GM23338 (cell line): Measurements from ENCODE around the gene CELF2. TPM values are rescaled to one million over a fixed set of nuclear protein-coding genes. Genes with fewer than 3 reads are reported as not detected.

ENCODE experiments used
- ATAC-seq: fragments of 200-7000 bp; cut with Tn5 transposase; 3 replicates; pipeline ENCODE4 v1.9.1; 2020
- DNase-seq: peaks from one replicate; pipeline ENCODE4 v3.0.0-alpha.2; 2015; ENCODE audit warnings: low spot score
- H2AFZ ChIP-seq: fragments of 200-600 bp; sonication (generic); 2 replicates; pipeline ENCODE4 v1.8.0; 2016; ENCODE audit warnings: antibody characterized with exemption, mild to moderate bottlenecking, moderate library complexity
- H3F3A ChIP-seq: fragments of 200-600 bp; sonication (generic); replicated peaks from 2 replicates; pipeline ENCODE4 v1.8.0; 2017; ENCODE audit warnings: antibody characterized with exemption, mixed run types, low read depth
- H3K27ac ChIP-seq: fragments of 200-600 bp; sonication (generic); 2 replicates; pipeline ENCODE4 v1.6.1; 2016; ENCODE audit warnings: low read depth
- H3K27me3 ChIP-seq: fragments of 200-600 bp; sonication (generic); 2 replicates; pipeline ENCODE4 v1.8.0; 2016; ENCODE audit warnings: mild to moderate bottlenecking, mixed run types, moderate library complexity; ENCODE audit not compliant: insufficient read depth
- H3K36me3 ChIP-seq: fragments of 200-600 bp; sonication (generic); 2 replicates; pipeline ENCODE4 v1.8.0; 2016; ENCODE audit warnings: mild to moderate bottlenecking; ENCODE audit not compliant: insufficient read depth
- H3K4me1 ChIP-seq: fragments of 200-600 bp; sonication (generic); 2 replicates; pipeline ENCODE4 v1.8.0; 2016; ENCODE audit warnings: mild to moderate bottlenecking, moderate library complexity; ENCODE audit not compliant: insufficient read depth
- H3K4me2 ChIP-seq: fragments of 200-600 bp; sonication (generic); 2 replicates; pipeline ENCODE4 v1.7.1; 2017; ENCODE audit warnings: mixed run types
- H3K4me3 ChIP-seq: fragments of 200-600 bp; sonication (generic); 2 replicates; pipeline ENCODE4 v1.6.1; 2016; ENCODE audit warnings: mixed run types
- H3K79me2 ChIP-seq: fragments of 200-600 bp; sonication (generic); replicated peaks from 2 replicates; pipeline ENCODE4 v1.8.0; 2017; ENCODE audit warnings: mild to moderate bottlenecking; ENCODE audit not compliant: insufficient read depth
- H3K9me2 ChIP-seq: fragments of 200-600 bp; sonication (generic); 2 replicates; pipeline ENCODE4 v1.8.0; 2017; ENCODE audit not compliant: insufficient read depth
- H4K20me1 ChIP-seq: fragments of 200-600 bp; sonication (generic); replicated peaks from 2 replicates; pipeline ENCODE4 v1.8.0; 2017; ENCODE audit warnings: mild to moderate bottlenecking; ENCODE audit not compliant: insufficient read depth
- H3K27ac Mint-ChIP-seq: 2 replicates; pipeline ENCODE4 v1.8.0; 2020; ENCODE audit warnings: inconsistent platforms, mild to moderate bottlenecking, moderate library complexity, mixed read lengths
- H3K27me3 Mint-ChIP-seq: 3 replicates; pipeline ENCODE4 v1.8.0; 2022; ENCODE audit warnings: low read depth, mild to moderate bottlenecking, moderate library complexity, mixed read lengths, inconsistent platforms; ENCODE audit not compliant: insufficient read depth, poor library complexity
- H3K36me3 Mint-ChIP-seq: 3 replicates; pipeline ENCODE4 v1.8.0; 2021; ENCODE audit warnings: low read depth, mild to moderate bottlenecking, inconsistent platforms, moderate library complexity, mixed read lengths
- H3K4me1 Mint-ChIP-seq: 3 replicates; pipeline ENCODE4 v1.8.0; 2020; ENCODE audit warnings: mild to moderate bottlenecking, inconsistent platforms, mixed read lengths
- H3K4me3 Mint-ChIP-seq: 3 replicates; pipeline ENCODE4 v1.8.0; 2021; ENCODE audit warnings: moderate library complexity, mild to moderate bottlenecking, inconsistent platforms, mixed read lengths
- H3K9me3 Mint-ChIP-seq: 3 replicates; pipeline ENCODE4 v1.8.0; 2020; ENCODE audit warnings: moderate library complexity, mild to moderate bottlenecking, inconsistent platforms, mixed read lengths
- CREB1 ChIP-seq: fragments of 250-450 bp; sonication (Bioruptor Pico); IDR thresholded peaks from 2 replicates; pipeline ENCODE4 v1.5.0; 2020; ENCODE audit warnings: low read depth, mild to moderate bottlenecking, moderate library complexity
- EZH2 ChIP-seq: fragments of 200-600 bp; sonication (generic); IDR thresholded peaks from one replicate; pipeline ENCODE4 v1.8.0; 2017; ENCODE audit warnings: antibody characterized with exemption, mild to moderate bottlenecking, low read depth; ENCODE audit not compliant: unreplicated experiment
- EZH2phosphoT487 ChIP-seq: fragments of 200-600 bp; sonication (generic); IDR thresholded peaks from one replicate; pipeline ENCODE4 v1.8.1; 2018; ENCODE audit warnings: antibody characterized with exemption; ENCODE audit not compliant: unreplicated experiment
- JUNB ChIP-seq: IDR thresholded peaks from one replicate; pipeline ENCODE4 v1.6.1; 2016; ENCODE audit warnings: antibody characterized with exemption; ENCODE audit not compliant: unreplicated experiment
- NANOG ChIP-seq: IDR thresholded peaks from 2 replicates; pipeline ENCODE4 v1.6.1; 2016; ENCODE audit warnings: antibody characterized with exemption, borderline replicate concordance
- POLR2AphosphoS5 ChIP-seq: IDR thresholded peaks from 2 replicates; pipeline ENCODE4 v1.6.1; 2016; ENCODE audit warnings: antibody characterized with exemption, low read depth
- STAT1 ChIP-seq: IDR thresholded peaks from one replicate; pipeline ENCODE4 v1.6.1; 2016; ENCODE audit warnings: antibody characterized with exemption; ENCODE audit not compliant: unreplicated experiment
- ZNF331 ChIP-seq: fragments of 250-450 bp; sonication (Bioruptor Pico); IDR thresholded peaks from 2 replicates; pipeline ENCODE4 v1.5.0; 2020; ENCODE audit warnings: low read depth, mild to moderate bottlenecking, moderate library complexity
- polyA plus RNA-seq: library from polyadenylated mRNA; unstranded; fragments of >200 nt; fragmentation: Nextera tagmentation; extraction: Ambion mirVana; gene quantifications from 2 replicates; pipeline ENCODE4 v1.2.1, GENCODE V29; 2016
- total RNA-seq: library from RNA; depleted of rRNA; stranded (reverse); fragments of >200 nt; shearing (Covaris generic); gene quantifications from 2 replicates; pipeline ENCODE4 v1.2.3, GENCODE V29; 2014
- TF ChIP-seq, protein P1 (sequence below): IDR thresholded peaks from 2 replicates; pipeline ENCODE4 v1.6.1; 2016; ENCODE audit warnings: antibody characterized with exemption
- TF ChIP-seq, protein P2 (sequence below): fragments of 250-450 bp; sonication (Bioruptor Pico); IDR thresholded peaks from 2 replicates; pipeline ENCODE4 v1.5.0; 2020; ENCODE audit warnings: mild to moderate bottlenecking, moderate library complexity
- TF ChIP-seq, protein P3 (sequence below), 2 experiments: fragments of 200-600 bp in 1 of 2; sonication (generic) in 1 of 2; conservative IDR thresholded peaks; 2 replicates each; pipeline versions ENCODE4 v1.5.1 to v1.6.1; 2016 to 2017; ENCODE audit warnings: antibody characterized with exemption in 2 of 2, low read depth in 2 of 2, mild to moderate bottlenecking in 2 of 2, moderate library complexity in 1 of 2

Gene CELF2
- total and polyA plus RNA-seq, 2 experiments from 2014 or later: 18.1 to 22.5 TPM

DNA sequence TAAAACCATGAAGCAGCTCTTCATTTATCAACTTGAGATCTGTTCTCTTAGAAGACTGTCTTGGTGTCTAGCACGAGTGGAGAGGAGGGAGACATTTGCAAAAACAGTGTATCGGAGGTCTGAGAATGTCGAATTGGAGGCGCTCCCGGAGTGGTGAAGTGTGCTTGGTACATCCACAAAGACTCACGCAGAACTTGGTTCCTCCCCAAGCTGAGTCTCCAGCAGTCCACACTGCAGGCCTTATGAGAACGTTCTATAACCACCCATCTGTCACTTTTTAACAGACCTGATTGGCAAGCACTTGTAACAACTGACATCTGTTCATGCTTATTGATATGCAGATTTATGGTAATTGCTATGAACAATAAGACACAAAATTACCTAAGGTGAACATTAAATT lies 261.6 kb downstream of the CELF2 start (continued):
- TF ChIP-seq STAT1: no peak
- TF ChIP-seq EZH2: no peak
- TF ChIP-seq CREB1 (CRISPR knock-in tag): no peak
- TF ChIP-seq ZNF331 (CRISPR knock-in tag): no peak
- TF ChIP-seq, protein P1, sequence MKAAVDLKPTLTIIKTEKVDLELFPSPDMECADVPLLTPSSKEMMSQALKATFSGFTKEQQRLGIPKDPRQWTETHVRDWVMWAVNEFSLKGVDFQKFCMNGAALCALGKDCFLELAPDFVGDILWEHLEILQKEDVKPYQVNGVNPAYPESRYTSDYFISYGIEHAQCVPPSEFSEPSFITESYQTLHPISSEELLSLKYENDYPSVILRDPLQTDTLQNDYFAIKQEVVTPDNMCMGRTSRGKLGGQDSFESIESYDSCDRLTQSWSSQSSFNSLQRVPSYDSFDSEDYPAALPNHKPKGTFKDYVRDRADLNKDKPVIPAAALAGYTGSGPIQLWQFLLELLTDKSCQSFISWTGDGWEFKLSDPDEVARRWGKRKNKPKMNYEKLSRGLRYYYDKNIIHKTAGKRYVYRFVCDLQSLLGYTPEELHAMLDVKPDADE: no peak
- no peak for TF ChIP-seq EZH2phosphoT487
- no peak for TF ChIP-seq POLR2AphosphoS5
- no peak for TF ChIP-seq NANOG
- TF ChIP-seq JUNB: no peak

DNA sequence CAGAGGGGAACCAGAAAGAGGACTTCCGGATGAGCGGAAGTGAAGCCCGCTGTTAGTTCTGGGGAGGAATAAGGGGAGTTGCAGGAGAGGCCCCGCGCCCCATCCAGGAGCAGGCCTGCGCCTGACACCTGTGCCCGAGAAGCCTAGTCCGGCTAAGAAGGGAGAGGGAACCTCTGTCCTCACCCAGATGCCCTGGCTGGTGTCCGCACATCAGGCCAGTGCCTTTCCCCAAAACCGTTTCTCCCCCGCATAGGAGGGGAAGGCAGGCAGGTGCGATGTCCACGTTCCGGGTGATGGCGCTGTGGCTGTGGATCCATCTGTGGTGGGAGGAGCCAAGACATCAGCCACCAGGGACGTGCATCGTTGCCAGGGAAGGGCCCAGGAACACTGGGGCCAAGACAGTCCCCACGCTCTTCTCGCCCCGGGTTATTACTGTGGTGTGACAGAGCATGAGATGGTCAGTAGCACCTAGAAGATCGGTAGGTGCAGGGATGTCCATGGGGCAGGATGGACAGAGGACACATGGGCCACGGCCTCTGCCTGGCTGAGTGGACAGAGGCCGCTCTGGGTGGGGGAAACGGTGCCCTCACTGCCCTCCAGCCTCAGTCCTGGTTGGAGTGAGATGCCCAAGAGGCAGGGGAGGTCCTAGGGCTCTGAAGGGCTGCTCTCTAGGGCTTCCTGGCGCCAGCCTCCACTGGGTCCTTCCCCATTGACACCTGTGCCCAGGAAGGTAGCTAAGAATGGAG lies 262.7 kb downstream of the CELF2 start:
- H3K9me2 ChIP-seq: 0 out of 2 replicates have a peak, but pooled peaks cover 4% of the 10 kb centered on the region
- no peaks in the 10 kb centered on the region for H3F3A ChIP-seq
- Mint-ChIP-seq H3K27ac (no peak overlapping the region), H3K9me3 (no peaks in the 10 kb centered on the region), H3K36me3 (peaks cover 10% of the 10 kb centered on the region), H3K27me3 (peaks cover 4% of the 10 kb centered on the region), H3K4me3 (no peak overlapping the region), H3K4me1 (peaks cover 9% of the 10 kb centered on the region)
- ATAC-seq: no peak
- H4K20me1 ChIP-seq: no peaks in the 10 kb centered on the region
- no peak for DNase-seq
- no peaks in the 10 kb centered on the region for H3K79me2 ChIP-seq
- H3K27me3 ChIP-seq: no peaks in the 10 kb centered on the region
- H3K36me3 ChIP-seq: no peaks in the 10 kb centered on the region
- TF ChIP-seq, protein P2, sequence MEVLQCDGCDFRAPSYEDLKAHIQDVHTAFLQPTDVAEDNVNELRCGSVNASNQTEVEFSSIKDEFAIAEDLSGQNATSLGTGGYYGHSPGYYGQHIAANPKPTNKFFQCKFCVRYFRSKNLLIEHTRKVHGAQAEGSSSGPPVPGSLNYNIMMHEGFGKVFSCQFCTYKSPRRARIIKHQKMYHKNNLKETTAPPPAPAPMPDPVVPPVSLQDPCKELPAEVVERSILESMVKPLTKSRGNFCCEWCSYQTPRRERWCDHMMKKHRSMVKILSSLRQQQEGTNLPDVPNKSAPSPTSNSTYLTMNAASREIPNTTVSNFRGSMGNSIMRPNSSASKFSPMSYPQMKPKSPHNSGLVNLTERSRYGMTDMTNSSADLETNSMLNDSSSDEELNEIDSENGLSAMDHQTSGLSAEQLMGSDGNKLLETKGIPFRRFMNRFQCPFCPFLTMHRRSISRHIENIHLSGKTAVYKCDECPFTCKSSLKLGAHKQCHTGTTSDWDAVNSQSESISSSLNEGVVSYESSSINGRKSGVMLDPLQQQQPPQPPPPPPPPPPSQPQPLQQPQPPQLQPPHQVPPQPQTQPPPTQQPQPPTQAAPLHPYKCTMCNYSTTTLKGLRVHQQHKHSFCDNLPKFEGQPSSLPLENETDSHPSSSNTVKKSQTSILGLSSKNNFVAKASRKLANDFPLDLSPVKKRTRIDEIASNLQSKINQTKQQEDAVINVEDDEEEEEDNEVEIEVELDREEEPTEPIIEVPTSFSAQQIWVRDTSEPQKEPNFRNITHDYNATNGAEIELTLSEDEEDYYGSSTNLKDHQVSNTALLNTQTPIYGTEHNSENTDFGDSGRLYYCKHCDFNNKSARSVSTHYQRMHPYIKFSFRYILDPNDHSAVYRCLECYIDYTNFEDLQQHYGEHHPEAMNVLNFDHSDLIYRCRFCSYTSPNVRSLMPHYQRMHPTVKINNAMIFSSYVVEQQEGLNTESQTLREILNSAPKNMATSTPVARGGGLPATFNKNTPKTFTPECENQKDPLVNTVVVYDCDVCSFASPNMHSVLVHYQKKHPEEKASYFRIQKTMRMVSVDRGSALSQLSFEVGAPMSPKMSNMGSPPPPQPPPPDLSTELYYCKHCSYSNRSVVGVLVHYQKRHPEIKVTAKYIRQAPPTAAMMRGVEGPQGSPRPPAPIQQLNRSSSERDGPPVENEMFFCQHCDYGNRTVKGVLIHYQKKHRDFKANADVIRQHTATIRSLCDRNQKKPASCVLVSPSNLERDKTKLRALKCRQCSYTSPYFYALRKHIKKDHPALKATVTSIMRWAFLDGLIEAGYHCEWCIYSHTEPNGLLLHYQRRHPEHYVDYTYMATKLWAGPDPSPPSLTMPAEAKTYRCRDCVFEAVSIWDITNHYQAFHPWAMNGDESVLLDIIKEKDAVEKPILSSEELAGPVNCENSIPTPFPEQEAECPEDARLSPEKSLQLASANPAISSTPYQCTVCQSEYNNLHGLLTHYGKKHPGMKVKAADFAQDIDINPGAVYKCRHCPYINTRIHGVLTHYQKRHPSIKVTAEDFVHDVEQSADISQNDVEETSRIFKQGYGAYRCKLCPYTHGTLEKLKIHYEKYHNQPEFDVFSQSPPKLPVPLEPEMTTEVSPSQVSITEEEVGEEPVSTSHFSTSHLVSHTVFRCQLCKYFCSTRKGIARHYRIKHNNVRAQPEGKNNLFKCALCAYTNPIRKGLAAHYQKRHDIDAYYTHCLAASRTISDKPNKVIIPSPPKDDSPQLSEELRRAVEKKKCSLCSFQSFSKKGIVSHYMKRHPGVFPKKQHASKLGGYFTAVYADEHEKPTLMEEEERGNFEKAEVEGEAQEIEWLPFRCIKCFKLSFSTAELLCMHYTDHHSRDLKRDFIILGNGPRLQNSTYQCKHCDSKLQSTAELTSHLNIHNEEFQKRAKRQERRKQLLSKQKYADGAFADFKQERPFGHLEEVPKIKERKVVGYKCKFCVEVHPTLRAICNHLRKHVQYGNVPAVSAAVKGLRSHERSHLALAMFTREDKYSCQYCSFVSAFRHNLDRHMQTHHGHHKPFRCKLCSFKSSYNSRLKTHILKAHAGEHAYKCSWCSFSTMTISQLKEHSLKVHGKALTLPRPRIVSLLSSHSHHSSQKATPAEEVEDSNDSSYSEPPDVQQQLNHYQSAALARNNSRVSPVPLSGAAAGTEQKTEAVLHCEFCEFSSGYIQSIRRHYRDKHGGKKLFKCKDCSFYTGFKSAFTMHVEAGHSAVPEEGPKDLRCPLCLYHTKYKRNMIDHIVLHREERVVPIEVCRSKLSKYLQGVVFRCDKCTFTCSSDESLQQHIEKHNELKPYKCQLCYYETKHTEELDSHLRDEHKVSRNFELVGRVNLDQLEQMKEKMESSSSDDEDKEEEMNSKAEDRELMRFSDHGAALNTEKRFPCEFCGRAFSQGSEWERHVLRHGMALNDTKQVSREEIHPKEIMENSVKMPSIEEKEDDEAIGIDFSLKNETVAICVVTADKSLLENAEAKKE: no peak
- TF ChIP-seq, protein P3, sequence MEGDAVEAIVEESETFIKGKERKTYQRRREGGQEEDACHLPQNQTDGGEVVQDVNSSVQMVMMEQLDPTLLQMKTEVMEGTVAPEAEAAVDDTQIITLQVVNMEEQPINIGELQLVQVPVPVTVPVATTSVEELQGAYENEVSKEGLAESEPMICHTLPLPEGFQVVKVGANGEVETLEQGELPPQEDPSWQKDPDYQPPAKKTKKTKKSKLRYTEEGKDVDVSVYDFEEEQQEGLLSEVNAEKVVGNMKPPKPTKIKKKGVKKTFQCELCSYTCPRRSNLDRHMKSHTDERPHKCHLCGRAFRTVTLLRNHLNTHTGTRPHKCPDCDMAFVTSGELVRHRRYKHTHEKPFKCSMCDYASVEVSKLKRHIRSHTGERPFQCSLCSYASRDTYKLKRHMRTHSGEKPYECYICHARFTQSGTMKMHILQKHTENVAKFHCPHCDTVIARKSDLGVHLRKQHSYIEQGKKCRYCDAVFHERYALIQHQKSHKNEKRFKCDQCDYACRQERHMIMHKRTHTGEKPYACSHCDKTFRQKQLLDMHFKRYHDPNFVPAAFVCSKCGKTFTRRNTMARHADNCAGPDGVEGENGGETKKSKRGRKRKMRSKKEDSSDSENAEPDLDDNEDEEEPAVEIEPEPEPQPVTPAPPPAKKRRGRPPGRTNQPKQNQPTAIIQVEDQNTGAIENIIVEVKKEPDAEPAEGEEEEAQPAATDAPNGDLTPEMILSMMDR (conservative IDR thresholded peaks at IDR 0.05; ENCODE audit: low read depth in 2 of 2): 0 out of 4 replicates have a peak, but pooled peaks of 1 of the 2 experiments have one; percentile 8
- TF ChIP-seq, protein P1: no peak
- H3K4me1 ChIP-seq: no peaks in the 10 kb centered on the region
- no peak overlapping the region for H2AFZ ChIP-seq
- H3K4me3 ChIP-seq: no peak overlapping the region
- H3K27ac ChIP-seq: no peak overlapping the region
- H3K4me2 ChIP-seq: no peak overlapping the region
